KMS-11 (cell line): ENCODE measurements around the gene ARHGEF7.

Experiments
- H2AFZ ChIP-seq: fragments of 200-600 bp; sonication (generic); 2 replicates; pipeline ENCODE4 v1.6.1; 2016; ENCODE audit warnings: antibody characterized with exemption, mixed run types, low read depth
- H3K27ac ChIP-seq: fragments of 200-600 bp; sonication (generic); 2 replicates; pipeline ENCODE4 v1.6.1; 2016; ENCODE audit warnings: mild to moderate bottlenecking, mixed run types
- H3K27me3 ChIP-seq: fragments of 200-600 bp; sonication (generic); 2 replicates; pipeline ENCODE4 v1.6.1; 2017; ENCODE audit warnings: mild to moderate bottlenecking, low read depth, mixed run types, moderate library complexity; ENCODE audit not compliant: insufficient read depth
- H3K36me3 ChIP-seq: fragments of 200-600 bp; sonication (generic); 2 replicates; pipeline ENCODE4 v1.6.1; 2017; ENCODE audit warnings: mild to moderate bottlenecking, mixed run types; ENCODE audit not compliant: insufficient read depth
- H3K4me1 ChIP-seq: fragments of 200-600 bp; sonication (generic); 2 replicates; pipeline ENCODE4 v1.6.1; 2016; ENCODE audit warnings: mild to moderate bottlenecking, low read depth, mixed run types; ENCODE audit not compliant: poor library complexity, severe bottlenecking
- H3K4me2 ChIP-seq: fragments of 200-600 bp; sonication (generic); 2 replicates; pipeline ENCODE4 v1.7.0; 2016; ENCODE audit warnings: mild to moderate bottlenecking, mixed run types
- H3K4me3 ChIP-seq: fragments of 200-600 bp; sonication (generic); IDR thresholded peaks from 2 replicates; pipeline ENCODE4 v1.6.1; 2017; ENCODE audit warnings: low read depth, low read length, mixed read lengths; ENCODE audit not compliant: insufficient read depth
- H3K79me2 ChIP-seq: fragments of 200-600 bp; sonication (generic); 2 replicates; pipeline ENCODE4 v1.6.1; 2016; ENCODE audit warnings: low read depth, mixed run types; ENCODE audit not compliant: insufficient read depth
- H3K9ac ChIP-seq: fragments of 200-600 bp; sonication (generic); 2 replicates; pipeline ENCODE4 v1.6.1; 2016; ENCODE audit warnings: mild to moderate bottlenecking, mixed run types
- H4K20me1 ChIP-seq: fragments of 200-600 bp; sonication (generic); 2 replicates; pipeline ENCODE4 v1.6.1; 2016; ENCODE audit warnings: mild to moderate bottlenecking, mixed run types; ENCODE audit not compliant: insufficient read depth
- CTCF ChIP-seq: fragments of 200-600 bp; sonication (generic); conservative IDR thresholded peaks from 2 replicates; pipeline ENCODE4 v1.6.1; 2017; ENCODE audit warnings: low read depth, mild to moderate bottlenecking, antibody characterized with exemption, low read length, moderate library complexity, mixed read lengths

ARHGEF7 gene

GRCh38 chr13:111302045-111302726 is 187.1 kb downstream of the ARHGEF7 start:
- Histone ChIP-seq H3K9ac (no peak overlapping the region), H3K27me3 (no peaks in the 10 kb centered on the region), H2AFZ (no peak overlapping the region), H3K4me1 (no peaks in the 10 kb centered on the region), H3K79me2 (no peaks in the 10 kb centered on the region), H4K20me1 (no peaks in the 10 kb centered on the region), H3K27ac (no peak overlapping the region), H3K4me2 (no peak overlapping the region), H3K4me3 (no peak overlapping the region), H3K36me3 (no peaks in the 10 kb centered on the region)
- no peak for TF ChIP-seq CTCF

GRCh38 chr13:111303559-111303958 is 188.4 kb downstream of the ARHGEF7 start:
- Histone ChIP-seq H3K27ac (no peak overlapping the region), H4K20me1 (no peaks in the 10 kb centered on the region), H2AFZ (no peak overlapping the region), H3K4me3 (no peak overlapping the region), H3K27me3 (no peaks in the 10 kb centered on the region), H3K4me2 (no peak overlapping the region), H3K79me2 (no peaks in the 10 kb centered on the region), H3K9ac (no peak overlapping the region), H3K36me3 (no peaks in the 10 kb centered on the region), H3K4me1 (no peaks in the 10 kb centered on the region)
- TF ChIP-seq CTCF = no peak

- TF ChIP-seq CTCF = no peak
- Histone ChIP-seq H3K9ac (no peak overlapping the region), H3K4me2 (no peak overlapping the region), H2AFZ (no peak overlapping the region), H3K36me3 (no peaks in the 10 kb centered on the region), H3K79me2 (no peaks in the 10 kb centered on the region), H3K27ac (no peak overlapping the region), H3K4me1 (no peaks in the 10 kb centered on the region), H4K20me1 (no peaks in the 10 kb centered on the region), H3K27me3 (no peaks in the 10 kb centered on the region), H3K4me3 (no peak overlapping the region)
These were observed 189.0 kb downstream of the ARHGEF7 start for GRCh38 chr13:111304041-111304544.

- Histone ChIP-seq H3K36me3 (no peaks in the 10 kb centered on the region), H3K4me1 (no peaks in the 10 kb centered on the region), H2AFZ (no peak overlapping the region), H3K4me3 (no peak overlapping the region), H3K27me3 (no peaks in the 10 kb centered on the region), H3K9ac (no peak overlapping the region), H3K27ac (no peak overlapping the region), H3K79me2 (no peaks in the 10 kb centered on the region), H4K20me1 (no peaks in the 10 kb centered on the region), H3K4me2 (no peak overlapping the region)
- no peak for TF ChIP-seq CTCF
These were observed 189.6 kb downstream of the ARHGEF7 start for GRCh38 chr13:111304603-111305289.
